ENCODE data around the gene CHST11.

Gene CHST11

GRCh38 chr12:104412681-104413080, 44.1 kb upstream of the CHST11 start:
- Histone ChIP-seq H3K36me3 (ENCODE audit: low read length) (no peaks in the 10 kb centered on the region), H3K27me3 (ENCODE audit: low read length) (no peaks in the 10 kb centered on the region), H3K4me2 (ENCODE audit: low read depth, low read length, poor library complexity, severe bottlenecking) (no peak overlapping the region), H2AFZ (ENCODE audit: low read depth, low read length, severe bottlenecking) (no peak overlapping the region), H3K9me2 (replicated peaks; ENCODE audit: insufficient read depth, low read length) (no peaks in the 10 kb centered on the region), H3F3A (ENCODE audit: insufficient read depth) (no peaks in the 10 kb centered on the region), H3K79me2 (ENCODE audit: insufficient read depth, low read length) (no peaks in the 10 kb centered on the region), H3K4me3 (ENCODE audit: insufficient read depth, low read length, poor library complexity, severe bottlenecking) (no peak overlapping the region), H4K20me1 (ENCODE audit: low read depth, low read length) (no peaks in the 10 kb centered on the region), H3K9ac (ENCODE audit: low read length) (no peak overlapping the region), H3K9me3 (ENCODE audit: insufficient read depth, low read length) (no peaks in the 10 kb centered on the region), H3K27ac (ENCODE audit: low read depth, low read length) (no peak overlapping the region)
- no peak for TF ChIP-seq EZH2phosphoT487 (conservative IDR thresholded peaks at IDR 0.05; ENCODE audit: low read length)
- no peak for TF ChIP-seq CTCF (IDR thresholded peaks at IDR 0.05; ENCODE audit: insufficient read depth, low read length, poor library complexity, severe bottlenecking)

GRCh38 chr12:104413330-104413729, 43.4 kb upstream of the CHST11 start:
- Histone ChIP-seq H4K20me1 (ENCODE audit: low read depth, low read length) (no peaks in the 10 kb centered on the region), H3K9me2 (replicated peaks; ENCODE audit: insufficient read depth, low read length) (no peaks in the 10 kb centered on the region), H3K27me3 (ENCODE audit: low read length) (no peaks in the 10 kb centered on the region), H3K36me3 (ENCODE audit: low read length) (no peaks in the 10 kb centered on the region), H3K79me2 (ENCODE audit: insufficient read depth, low read length) (no peaks in the 10 kb centered on the region), H3K4me2 (ENCODE audit: low read depth, low read length, poor library complexity, severe bottlenecking) (no peak overlapping the region), H3K9ac (ENCODE audit: low read length) (no peak overlapping the region), H3K9me3 (ENCODE audit: insufficient read depth, low read length) (no peaks in the 10 kb centered on the region), H3F3A (ENCODE audit: insufficient read depth) (no peaks in the 10 kb centered on the region), H2AFZ (ENCODE audit: low read depth, low read length, severe bottlenecking) (no peak overlapping the region), H3K27ac (ENCODE audit: low read depth, low read length) (no peak overlapping the region), H3K4me3 (ENCODE audit: insufficient read depth, low read length, poor library complexity, severe bottlenecking) (no peak overlapping the region)
- no peak for TF ChIP-seq CTCF (IDR thresholded peaks at IDR 0.05; ENCODE audit: insufficient read depth, low read length, poor library complexity, severe bottlenecking)
- TF ChIP-seq EZH2phosphoT487 (conservative IDR thresholded peaks at IDR 0.05; ENCODE audit: low read length) = no peak

- no peak for TF ChIP-seq EZH2phosphoT487 (conservative IDR thresholded peaks at IDR 0.05; ENCODE audit: low read length)
- no peak for TF ChIP-seq CTCF (IDR thresholded peaks at IDR 0.05; ENCODE audit: insufficient read depth, low read length, poor library complexity, severe bottlenecking)
- no peak overlapping the region for H3K4me3 ChIP-seq (ENCODE audit: insufficient read depth, low read length, poor library complexity, severe bottlenecking)
Observed at GRCh38 chr12:104414581-104415341, 42.0 kb upstream of the CHST11 start.

More at GRCh38 chr12:104414581-104415341, 42.0 kb upstream of the CHST11 start:
- Histone ChIP-seq H3F3A (ENCODE audit: insufficient read depth) (no peaks in the 10 kb centered on the region), H3K9ac (ENCODE audit: low read length) (no peak overlapping the region), H3K27ac (ENCODE audit: low read depth, low read length) (no peak overlapping the region), H3K9me3 (ENCODE audit: insufficient read depth, low read length) (no peaks in the 10 kb centered on the region), H3K4me2 (ENCODE audit: low read depth, low read length, poor library complexity, severe bottlenecking) (no peak overlapping the region), H3K36me3 (ENCODE audit: low read length) (no peaks in the 10 kb centered on the region), H4K20me1 (ENCODE audit: low read depth, low read length) (no peaks in the 10 kb centered on the region), H2AFZ (ENCODE audit: low read depth, low read length, severe bottlenecking) (no peak overlapping the region), H3K27me3 (ENCODE audit: low read length) (no peaks in the 10 kb centered on the region), H3K9me2 (replicated peaks; ENCODE audit: insufficient read depth, low read length) (no peaks in the 10 kb centered on the region), H3K79me2 (ENCODE audit: insufficient read depth, low read length) (no peaks in the 10 kb centered on the region)
